ENCODE results near the gene STK32B.
"Not testable (repeated sequence)": the region's sequence is repeated elsewhere in the genome, so short reads cannot be mapped to it uniquely, and the experiment has no call there.

STK32B gene

GRCh38 chr4:5422195-5422594 lies 370.9 kb downstream of the STK32B start:
- in situ Hi-C loops (cut with MboI; ENCODE audit: low sequenced_read_pairs) = no loop called here

GRCh38 chr4:5423670-5424069 lies 372.4 kb downstream of the STK32B start:
- in situ Hi-C loops (cut with MboI; ENCODE audit: low sequenced_read_pairs) = no loop called here

GRCh38 chr4:5424211-5424610 lies 372.9 kb downstream of the STK32B start:
- in situ Hi-C loops (cut with MboI; ENCODE audit: low sequenced_read_pairs) = no loop called here

GRCh38 chr4:5424901-5425300 lies 373.6 kb downstream of the STK32B start:
- in situ Hi-C loops (cut with MboI; ENCODE audit: low sequenced_read_pairs) = no loop called here

GRCh38 chr4:5429747-5430146 lies 378.5 kb downstream of the STK32B start:
- in situ Hi-C loops (cut with MboI; ENCODE audit: low sequenced_read_pairs) = no loop called here

GRCh38 chr4:5433196-5433595 lies 381.9 kb downstream of the STK32B start:
- in situ Hi-C loops (cut with MboI; ENCODE audit: low sequenced_read_pairs) = no loop called here

- in situ Hi-C loops (cut with MboI; ENCODE audit: low sequenced_read_pairs) = no loop called here
Observed at GRCh38 chr4:5435201-5435600, 383.9 kb downstream of the STK32B start.

GRCh38 chr4:5435823-5436222 lies 384.5 kb downstream of the STK32B start:
- in situ Hi-C loops (cut with MboI; ENCODE audit: low sequenced_read_pairs) = no loop called here

- in situ Hi-C loops (cut with MboI; ENCODE audit: low sequenced_read_pairs) = not testable (repeated sequence)
Observed at GRCh38 chr4:5443976-5444802, 392.9 kb downstream of the STK32B start.

GRCh38 chr4:5444918-5445517 lies 393.7 kb downstream of the STK32B start:
- in situ Hi-C loops (cut with MboI; ENCODE audit: low sequenced_read_pairs) = no loop called here

GRCh38 chr4:5446595-5447226 lies 395.4 kb downstream of the STK32B start:
- in situ Hi-C loops (cut with MboI; ENCODE audit: low sequenced_read_pairs) = no loop called here

- in situ Hi-C loops (cut with MboI; ENCODE audit: low sequenced_read_pairs) = no loop called here
Observed at GRCh38 chr4:5447755-5448154, 396.5 kb downstream of the STK32B start.

- in situ Hi-C loops (cut with MboI; ENCODE audit: low sequenced_read_pairs) = no loop called here
Observed at GRCh38 chr4:5448221-5448620, 396.9 kb downstream of the STK32B start.

GRCh38 chr4:5451243-5451642 lies 400.0 kb downstream of the STK32B start:
- in situ Hi-C loops (cut with MboI; ENCODE audit: low sequenced_read_pairs) = no loop called here

GRCh38 chr4:5452156-5452555 lies 400.9 kb downstream of the STK32B start:
- in situ Hi-C loops (cut with MboI; ENCODE audit: low sequenced_read_pairs) = no loop called here

GRCh38 chr4:5455003-5455585 lies 403.8 kb downstream of the STK32B start:
- in situ Hi-C loops (cut with MboI; ENCODE audit: low sequenced_read_pairs) = no loop called here

- in situ Hi-C loops (cut with MboI; ENCODE audit: low sequenced_read_pairs) = no loop called here
Observed at GRCh38 chr4:5456296-5456845, 405.1 kb downstream of the STK32B start.

GRCh38 chr4:5458676-5459075 lies 407.4 kb downstream of the STK32B start:
- in situ Hi-C loops (cut with MboI; ENCODE audit: low sequenced_read_pairs) = no loop called here

GRCh38 chr4:5459236-5459635 lies 408.0 kb downstream of the STK32B start:
- in situ Hi-C loops (cut with MboI; ENCODE audit: low sequenced_read_pairs) = no loop called here

GRCh38 chr4:5460106-5460801 lies 409.0 kb downstream of the STK32B start:
- in situ Hi-C loops (cut with MboI; ENCODE audit: low sequenced_read_pairs) = no loop called here

GRCh38 chr4:5461477-5461876 lies 410.2 kb downstream of the STK32B start:
- in situ Hi-C loops (cut with MboI; ENCODE audit: low sequenced_read_pairs) = no loop called here

Measured in HL-60/S4 (cell line).